Liver (tissue), 9 donors: Measurements from ENCODE around the gene CCDC32. TPM values are rescaled to one million over a fixed set of nuclear protein-coding genes. Genes with fewer than 3 reads are reported as not detected.

Experiments
- DNase-seq: peaks from one replicate; pipeline ENCODE4 v3.0.0-alpha.2; 2017; ENCODE audit warnings: low spot score
- H3K27ac ChIP-seq, 2 donors: one replicate each; pipeline ENCODE4 v1.7.0; 2013; ENCODE audit warnings: inconsistent platforms in 2 of 2, low read length in 2 of 2, control low read depth in 1 of 2, low read depth in 1 of 2, mild to moderate bottlenecking in 1 of 2
- H3K27me3 ChIP-seq, 4 donors: one replicate each; pipeline versions ENCODE4 v1.6.1 to v1.7.0; 2013; ENCODE audit warnings: low read length in 3 of 4, inconsistent platforms in 1 of 4, mild to moderate bottlenecking in 1 of 4, moderate library complexity in 1 of 4; ENCODE audit not compliant: control insufficient read depth in 4 of 4, insufficient read depth in 4 of 4
- H3K36me3 ChIP-seq, 4 donors: one replicate each; pipeline versions ENCODE4 v1.6.1 to v1.7.0; 2013; ENCODE audit warnings: low read length in 3 of 4, mild to moderate bottlenecking in 3 of 4, low read depth in 1 of 4, moderate library complexity in 1 of 4; ENCODE audit not compliant: control insufficient read depth in 4 of 4, insufficient read depth in 3 of 4
- H3K4me1 ChIP-seq, 4 donors: one replicate each; pipeline versions ENCODE4 v1.6.1 to v1.7.0; 2013; ENCODE audit warnings: low read length in 3 of 4, mild to moderate bottlenecking in 3 of 4, moderate library complexity in 1 of 4; ENCODE audit not compliant: control insufficient read depth in 4 of 4, insufficient read depth in 4 of 4
- H3K4me3 ChIP-seq, 3 donors: one replicate each; pipeline versions ENCODE4 v1.6.1 to v1.7.0; 2013; ENCODE audit warnings: low read length in 3 of 3, control low read depth in 1 of 3, low read depth in 1 of 3, mild to moderate bottlenecking in 1 of 3
- H3K9ac ChIP-seq, 2 donors: one replicate each; pipeline ENCODE4 v1.7.0; 2013; ENCODE audit warnings: low read length in 2 of 2, mild to moderate bottlenecking in 2 of 2, moderate library complexity in 2 of 2, control low read depth in 1 of 2, low read depth in 1 of 2
- H3K9me3 ChIP-seq, 4 donors: one replicate each; pipeline versions ENCODE4 v1.6.1 to v1.7.0; 2013; ENCODE audit warnings: low read length in 3 of 4; ENCODE audit not compliant: control insufficient read depth in 4 of 4
- FOXA2 ChIP-seq: IDR thresholded peaks from 2 replicates; pipeline ENCODE4 v1.6.1; 2016; ENCODE audit warnings: antibody characterized with exemption
- GABPA ChIP-seq, 2 donors: IDR thresholded peaks in 1 of 2; conservative IDR thresholded peaks in 1 of 2; 2 replicates each; pipeline ENCODE4 v1.6.1; 2016; ENCODE audit warnings: antibody characterized with exemption in 2 of 2, mild to moderate bottlenecking in 1 of 2, moderate library complexity in 1 of 2
- HNF4G ChIP-seq: IDR thresholded peaks from 2 replicates; pipeline ENCODE4 v1.6.1; 2016; ENCODE audit warnings: antibody characterized with exemption
- JUND ChIP-seq, 2 donors: IDR thresholded peaks; 2 replicates each; pipeline ENCODE4 v1.6.1; 2016; ENCODE audit warnings: antibody characterized with exemption in 2 of 2
- NR2F2 ChIP-seq: IDR thresholded peaks from 2 replicates; pipeline ENCODE4 v1.6.1; 2016; ENCODE audit warnings: antibody characterized with exemption
- RAD21 ChIP-seq, 2 donors: IDR thresholded peaks; 2 replicates each; pipeline ENCODE4 v1.6.1; 2016; ENCODE audit warnings: antibody characterized with exemption in 2 of 2, mild to moderate bottlenecking in 2 of 2
- SP1 ChIP-seq: IDR thresholded peaks from 2 replicates; pipeline ENCODE4 v1.6.1; 2018; ENCODE audit warnings: antibody characterized with exemption, mild to moderate bottlenecking
- YY1 ChIP-seq: IDR thresholded peaks from 2 replicates; pipeline ENCODE4 v1.6.1; 2016; ENCODE audit warnings: antibody characterized with exemption, mild to moderate bottlenecking
- WGBS: extraction: QIAGEN DNeasy Blood & Tissue Kit; methylation state at CpG from one replicate; pipeline ENCODE4 v1.1.7; 2013; 5-methylcytosine and 5-hydroxymethylcytosine counted together
- polyA plus RNA-seq, 2 donors: library from polyadenylated mRNA; stranded (reverse) in 1 of 2; unstranded in 1 of 2; fragments of 200-250 nt in 1 of 2; fragments of >200 nt in 1 of 2; fragmentation: Nextera tagmentation in 1 of 2; extraction: Ambion mirVana in 1 of 2; gene quantifications; one replicate each; pipeline versions ENCODE4 v1.2.1 to v1.2.3, GENCODE V29; 2013 to 2015
- total RNA-seq, 2 donors: library from RNA; depleted of rRNA; stranded (reverse); fragments of >200 nt; gene quantifications; one replicate each; pipeline ENCODE4 v1.2.3, GENCODE V29; 2014
- TF ChIP-seq, protein P1 (sequence below): IDR thresholded peaks from 2 replicates; pipeline ENCODE4 v1.6.1; 2016; ENCODE audit warnings: antibody characterized with exemption
- TF ChIP-seq, protein P2 (sequence below): fragments of 150-350 bp; IDR thresholded peaks from 2 replicates; pipeline ENCODE4 v1.5.1; 2017; ENCODE audit warnings: improper control_type of control experiment, low read depth, low read length; ENCODE audit not compliant: missing input control
- TF ChIP-seq, protein P3 (sequence below): IDR thresholded peaks from 2 replicates; pipeline ENCODE4 v1.6.1; 2016; ENCODE audit warnings: antibody characterized with exemption, mild to moderate bottlenecking
- TF ChIP-seq, protein P4 (sequence below): IDR thresholded peaks from 2 replicates; pipeline ENCODE4 v1.6.1; 2016; ENCODE audit warnings: antibody characterized with exemption
- donor health status: healthy.
- donor health status: healthy.
- donor health status: healthy.
- donor health status: healthy.
- donor health status: healthy.

CCDC32 gene
- total and polyA plus RNA-seq, 4 donors, result 7.9 to 13.5 (median 8.9) TPM

DNA sequence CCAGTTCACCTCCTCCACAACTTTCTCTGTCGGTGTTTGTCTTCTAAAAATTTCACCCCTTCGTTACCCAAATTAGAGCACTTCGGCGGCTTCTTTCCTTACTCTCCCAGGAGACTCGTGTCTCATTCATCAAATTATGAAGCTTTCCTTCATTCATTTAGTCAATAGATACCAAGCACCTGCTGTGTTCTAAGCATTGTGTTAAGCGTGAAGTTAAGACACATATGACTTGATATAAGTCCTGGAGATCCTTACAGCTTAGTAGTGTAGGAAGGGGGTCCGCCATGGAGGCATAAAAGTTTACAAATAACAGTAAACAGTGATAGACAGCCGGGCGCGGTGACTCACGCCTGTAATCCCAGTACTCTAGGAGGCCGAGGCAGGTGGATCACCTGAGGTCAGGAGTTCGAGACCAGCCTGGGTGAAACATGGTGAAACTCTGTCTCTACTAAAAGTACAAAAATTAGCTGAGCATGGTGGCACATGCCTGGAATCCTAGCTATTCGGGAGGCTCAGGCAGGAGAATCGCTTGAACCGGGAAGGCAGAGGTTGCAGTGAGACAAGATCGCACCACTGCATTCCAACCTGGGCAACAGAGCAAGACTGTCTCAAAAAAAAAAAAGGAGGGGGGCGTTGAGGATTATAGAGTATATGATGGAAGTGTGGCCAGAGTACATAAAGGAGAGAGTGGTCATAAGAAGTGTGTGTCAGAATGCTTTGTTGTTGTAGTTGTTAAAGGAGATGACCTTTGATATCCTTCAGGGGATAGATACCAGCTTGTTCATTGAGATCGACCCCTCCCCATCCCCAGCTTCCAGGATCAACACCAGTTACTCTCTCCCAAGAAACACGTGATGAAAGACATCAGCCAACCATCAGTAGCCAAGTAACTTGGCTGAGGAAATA is 744 bp upstream of the CCDC32 start:
- Histone ChIP-seq H3K9ac (peak overlapping the region in 1 of 2 donors; percentile 47), H3K4me1 (peaks cover 5 to 32% (median 22%) of the 10 kb centered on the region in 4 donors), H3K27ac (peak overlapping the region in 1 of 2 donors; percentile 87), H3K4me3 (peak overlapping the region; percentile 34 to 86 (median 37)), H3K9me3 (no peaks in the 10 kb centered on the region), H3K36me3 (peaks cover 0 to 5% (median 4%) of the 10 kb centered on the region in 4 donors), H3K27me3 (no peaks in the 10 kb centered on the region)
- WGBS, result 41% methylated on average over 20 of the region's 20 CpGs
- DNase-seq, result no peak
- TF ChIP-seq, protein P1, sequence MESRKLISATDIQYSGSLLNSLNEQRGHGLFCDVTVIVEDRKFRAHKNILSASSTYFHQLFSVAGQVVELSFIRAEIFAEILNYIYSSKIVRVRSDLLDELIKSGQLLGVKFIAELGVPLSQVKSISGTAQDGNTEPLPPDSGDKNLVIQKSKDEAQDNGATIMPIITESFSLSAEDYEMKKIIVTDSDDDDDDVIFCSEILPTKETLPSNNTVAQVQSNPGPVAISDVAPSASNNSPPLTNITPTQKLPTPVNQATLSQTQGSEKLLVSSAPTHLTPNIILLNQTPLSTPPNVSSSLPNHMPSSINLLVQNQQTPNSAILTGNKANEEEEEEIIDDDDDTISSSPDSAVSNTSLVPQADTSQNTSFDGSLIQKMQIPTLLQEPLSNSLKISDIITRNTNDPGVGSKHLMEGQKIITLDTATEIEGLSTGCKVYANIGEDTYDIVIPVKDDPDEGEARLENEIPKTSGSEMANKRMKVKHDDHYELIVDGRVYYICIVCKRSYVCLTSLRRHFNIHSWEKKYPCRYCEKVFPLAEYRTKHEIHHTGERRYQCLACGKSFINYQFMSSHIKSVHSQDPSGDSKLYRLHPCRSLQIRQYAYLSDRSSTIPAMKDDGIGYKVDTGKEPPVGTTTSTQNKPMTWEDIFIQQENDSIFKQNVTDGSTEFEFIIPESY, result no peak
- TF ChIP-seq, protein P2, sequence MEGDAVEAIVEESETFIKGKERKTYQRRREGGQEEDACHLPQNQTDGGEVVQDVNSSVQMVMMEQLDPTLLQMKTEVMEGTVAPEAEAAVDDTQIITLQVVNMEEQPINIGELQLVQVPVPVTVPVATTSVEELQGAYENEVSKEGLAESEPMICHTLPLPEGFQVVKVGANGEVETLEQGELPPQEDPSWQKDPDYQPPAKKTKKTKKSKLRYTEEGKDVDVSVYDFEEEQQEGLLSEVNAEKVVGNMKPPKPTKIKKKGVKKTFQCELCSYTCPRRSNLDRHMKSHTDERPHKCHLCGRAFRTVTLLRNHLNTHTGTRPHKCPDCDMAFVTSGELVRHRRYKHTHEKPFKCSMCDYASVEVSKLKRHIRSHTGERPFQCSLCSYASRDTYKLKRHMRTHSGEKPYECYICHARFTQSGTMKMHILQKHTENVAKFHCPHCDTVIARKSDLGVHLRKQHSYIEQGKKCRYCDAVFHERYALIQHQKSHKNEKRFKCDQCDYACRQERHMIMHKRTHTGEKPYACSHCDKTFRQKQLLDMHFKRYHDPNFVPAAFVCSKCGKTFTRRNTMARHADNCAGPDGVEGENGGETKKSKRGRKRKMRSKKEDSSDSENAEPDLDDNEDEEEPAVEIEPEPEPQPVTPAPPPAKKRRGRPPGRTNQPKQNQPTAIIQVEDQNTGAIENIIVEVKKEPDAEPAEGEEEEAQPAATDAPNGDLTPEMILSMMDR, result no peak
- no peak for TF ChIP-seq YY1
- TF ChIP-seq, protein P3, sequence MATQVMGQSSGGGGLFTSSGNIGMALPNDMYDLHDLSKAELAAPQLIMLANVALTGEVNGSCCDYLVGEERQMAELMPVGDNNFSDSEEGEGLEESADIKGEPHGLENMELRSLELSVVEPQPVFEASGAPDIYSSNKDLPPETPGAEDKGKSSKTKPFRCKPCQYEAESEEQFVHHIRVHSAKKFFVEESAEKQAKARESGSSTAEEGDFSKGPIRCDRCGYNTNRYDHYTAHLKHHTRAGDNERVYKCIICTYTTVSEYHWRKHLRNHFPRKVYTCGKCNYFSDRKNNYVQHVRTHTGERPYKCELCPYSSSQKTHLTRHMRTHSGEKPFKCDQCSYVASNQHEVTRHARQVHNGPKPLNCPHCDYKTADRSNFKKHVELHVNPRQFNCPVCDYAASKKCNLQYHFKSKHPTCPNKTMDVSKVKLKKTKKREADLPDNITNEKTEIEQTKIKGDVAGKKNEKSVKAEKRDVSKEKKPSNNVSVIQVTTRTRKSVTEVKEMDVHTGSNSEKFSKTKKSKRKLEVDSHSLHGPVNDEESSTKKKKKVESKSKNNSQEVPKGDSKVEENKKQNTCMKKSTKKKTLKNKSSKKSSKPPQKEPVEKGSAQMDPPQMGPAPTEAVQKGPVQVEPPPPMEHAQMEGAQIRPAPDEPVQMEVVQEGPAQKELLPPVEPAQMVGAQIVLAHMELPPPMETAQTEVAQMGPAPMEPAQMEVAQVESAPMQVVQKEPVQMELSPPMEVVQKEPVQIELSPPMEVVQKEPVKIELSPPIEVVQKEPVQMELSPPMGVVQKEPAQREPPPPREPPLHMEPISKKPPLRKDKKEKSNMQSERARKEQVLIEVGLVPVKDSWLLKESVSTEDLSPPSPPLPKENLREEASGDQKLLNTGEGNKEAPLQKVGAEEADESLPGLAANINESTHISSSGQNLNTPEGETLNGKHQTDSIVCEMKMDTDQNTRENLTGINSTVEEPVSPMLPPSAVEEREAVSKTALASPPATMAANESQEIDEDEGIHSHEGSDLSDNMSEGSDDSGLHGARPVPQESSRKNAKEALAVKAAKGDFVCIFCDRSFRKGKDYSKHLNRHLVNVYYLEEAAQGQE, result no peak
- TF ChIP-seq RAD21 (IDR thresholded peaks at IDR 0.05), result no peak
- TF ChIP-seq, protein P4, sequence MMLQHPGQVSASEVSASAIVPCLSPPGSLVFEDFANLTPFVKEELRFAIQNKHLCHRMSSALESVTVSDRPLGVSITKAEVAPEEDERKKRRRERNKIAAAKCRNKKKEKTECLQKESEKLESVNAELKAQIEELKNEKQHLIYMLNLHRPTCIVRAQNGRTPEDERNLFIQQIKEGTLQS, result no peak
- no peak for TF ChIP-seq NR2F2
- TF ChIP-seq JUND (IDR thresholded peaks at IDR 0.05), result no peak
- TF ChIP-seq FOXA2, result no peak
- TF ChIP-seq GABPA (IDR thresholded peaks at IDR 0.05 in 1 of 2, conservative IDR thresholded peaks at IDR 0.05 in 1 of 2), result no peak
- TF ChIP-seq SP1, result no peak

DNA sequence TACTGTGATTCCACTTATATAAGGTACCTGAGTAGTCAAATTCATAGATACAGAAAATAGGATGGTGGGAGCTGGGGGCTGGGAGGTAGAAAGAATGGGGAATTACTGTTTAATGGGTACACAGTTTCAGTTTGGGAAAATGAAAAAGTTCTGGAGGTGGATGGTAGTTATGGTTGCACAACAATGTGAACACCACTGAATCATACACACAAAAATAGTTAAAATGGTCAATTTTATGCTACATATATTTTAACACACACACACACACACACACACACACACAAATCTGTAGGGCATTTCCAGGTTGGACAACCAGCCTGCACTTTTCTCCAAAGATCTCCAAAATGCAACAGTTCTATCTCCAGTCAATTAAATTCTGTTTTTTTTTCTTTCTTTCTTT is 1.4 kb downstream of the CCDC32 start:
- H3K9me3 ChIP-seq, result no peaks in the 10 kb centered on the region
- TF ChIP-seq, protein P2, result no peak
- TF ChIP-seq RAD21 (IDR thresholded peaks at IDR 0.05) (no peak), HNF4G (no peak)
- no peak overlapping the region for H3K27ac ChIP-seq
- peaks cover 4 to 15% (median 10%) of the 10 kb centered on the region in 4 donors for H3K4me1 ChIP-seq
- H3K4me3 ChIP-seq, result no peak overlapping the region
- no peak for DNase-seq
- H3K27me3 ChIP-seq, result no peaks in the 10 kb centered on the region
- H3K36me3 ChIP-seq, result peaks cover 0 to 5% (median 4%) of the 10 kb centered on the region in 4 donors
- H3K9ac ChIP-seq, result no peak overlapping the region
